ENCODE measurements around the gene LSAMP. TPM values are rescaled to one million over a fixed set of nuclear protein-coding genes. Genes with fewer than 3 reads are reported as not detected.

The LSAMP gene
- total and polyA plus RNA-seq, 9 of the 15 experiments (the other 6 are each of a cell fraction or from before 2014, with no cell fraction given): 0.09 to 0.11 TPM; not detected in 7

DNA sequence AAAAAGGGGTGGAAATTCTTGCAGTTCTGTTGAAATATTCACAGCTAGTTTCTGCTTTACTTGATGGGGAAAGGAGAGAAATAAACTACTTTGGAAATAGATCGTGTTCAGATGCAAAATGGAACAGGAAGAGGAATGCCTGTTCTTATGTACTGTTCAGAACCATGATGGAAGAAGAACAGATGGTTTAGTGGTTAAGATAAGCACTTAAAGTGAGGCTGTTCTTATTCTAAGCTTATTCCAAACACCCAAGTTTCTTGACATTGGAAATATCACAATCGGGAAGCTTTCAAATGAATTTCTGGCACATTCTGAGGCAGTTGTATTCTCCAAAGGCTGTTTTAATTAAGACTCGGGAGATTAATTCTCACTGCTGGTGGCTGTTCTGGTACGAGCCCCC lies 228.5 kb downstream of the LSAMP start:
- FAIRE-seq (no peak), DNase-seq (ENCODE audit: extremely low read depth in 1 of 4, low spot score in 3 of 4) (no peak), ATAC-seq (no peak)
- Histone ChIP-seq H3K9me1 (ENCODE audit: control insufficient read depth, insufficient read depth, low read length) (no peaks in the 10 kb centered on the region), H3K4me2 (ENCODE audit: insufficient read depth, low read length) (no peak overlapping the region), H3K27ac (ENCODE audit: extremely low read depth, low read depth, low read length) (no peak overlapping the region), H3K36me3 (ENCODE audit: control insufficient read depth, insufficient read depth, low read length) (no peaks in the 10 kb centered on the region), H3K79me2 (ENCODE audit: control insufficient read depth, insufficient read depth, low read length) (no peaks in the 10 kb centered on the region), H2AFZ (ENCODE audit: low read depth, low read length) (no peak overlapping the region), H3K9me3 (replicated peaks; ENCODE audit: control insufficient read depth, insufficient read depth, low read depth, low read length) (no peaks in the 10 kb centered on the region), H4K20me1 (replicated peaks; ENCODE audit: control insufficient read depth, insufficient read depth, low read length) (no peaks in the 10 kb centered on the region), H3K27me3 (ENCODE audit: control insufficient read depth in 2 of 2, insufficient read depth in 2 of 2, low read length in 2 of 2) (no peaks in the 10 kb centered on the region; a peak in 1 of 5 replicates), H3K4me1 (replicated peaks in 1 of 2; ENCODE audit: control insufficient read depth in 2 of 2, insufficient read depth in 2 of 2, low read length in 2 of 2) (no peaks in the 10 kb centered on the region), H3K9ac (ENCODE audit: insufficient read depth in 1 of 2, low read depth in 2 of 2, low read length in 2 of 2) (no peak overlapping the region), H3K4me3 (no peak overlapping the region)
- no peak for TF ChIP-seq MAZ (CRISPR knock-in tag; conservative IDR thresholded peaks at IDR 0.05 in 1 of 2, IDR thresholded peaks at IDR 0.05 in 1 of 2)
- TF ChIP-seq ZNF232 (CRISPR knock-in tag; IDR thresholded peaks at IDR 0.05): no peak
- no peak for TF ChIP-seq ZNF174 (CRISPR knock-in tag; IDR thresholded peaks at IDR 0.05)
- TF ChIP-seq, protein P1, sequence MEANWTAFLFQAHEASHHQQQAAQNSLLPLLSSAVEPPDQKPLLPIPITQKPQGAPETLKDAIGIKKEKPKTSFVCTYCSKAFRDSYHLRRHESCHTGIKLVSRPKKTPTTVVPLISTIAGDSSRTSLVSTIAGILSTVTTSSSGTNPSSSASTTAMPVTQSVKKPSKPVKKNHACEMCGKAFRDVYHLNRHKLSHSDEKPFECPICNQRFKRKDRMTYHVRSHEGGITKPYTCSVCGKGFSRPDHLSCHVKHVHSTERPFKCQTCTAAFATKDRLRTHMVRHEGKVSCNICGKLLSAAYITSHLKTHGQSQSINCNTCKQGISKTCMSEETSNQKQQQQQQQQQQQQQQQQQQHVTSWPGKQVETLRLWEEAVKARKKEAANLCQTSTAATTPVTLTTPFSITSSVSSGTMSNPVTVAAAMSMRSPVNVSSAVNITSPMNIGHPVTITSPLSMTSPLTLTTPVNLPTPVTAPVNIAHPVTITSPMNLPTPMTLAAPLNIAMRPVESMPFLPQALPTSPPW (CRISPR knock-in tag; IDR thresholded peaks at IDR 0.05): no peak
- TF ChIP-seq NR3C1 (CRISPR knock-in tag; IDR thresholded peaks at IDR 0.05): no peak
- TF ChIP-seq, protein P2, sequence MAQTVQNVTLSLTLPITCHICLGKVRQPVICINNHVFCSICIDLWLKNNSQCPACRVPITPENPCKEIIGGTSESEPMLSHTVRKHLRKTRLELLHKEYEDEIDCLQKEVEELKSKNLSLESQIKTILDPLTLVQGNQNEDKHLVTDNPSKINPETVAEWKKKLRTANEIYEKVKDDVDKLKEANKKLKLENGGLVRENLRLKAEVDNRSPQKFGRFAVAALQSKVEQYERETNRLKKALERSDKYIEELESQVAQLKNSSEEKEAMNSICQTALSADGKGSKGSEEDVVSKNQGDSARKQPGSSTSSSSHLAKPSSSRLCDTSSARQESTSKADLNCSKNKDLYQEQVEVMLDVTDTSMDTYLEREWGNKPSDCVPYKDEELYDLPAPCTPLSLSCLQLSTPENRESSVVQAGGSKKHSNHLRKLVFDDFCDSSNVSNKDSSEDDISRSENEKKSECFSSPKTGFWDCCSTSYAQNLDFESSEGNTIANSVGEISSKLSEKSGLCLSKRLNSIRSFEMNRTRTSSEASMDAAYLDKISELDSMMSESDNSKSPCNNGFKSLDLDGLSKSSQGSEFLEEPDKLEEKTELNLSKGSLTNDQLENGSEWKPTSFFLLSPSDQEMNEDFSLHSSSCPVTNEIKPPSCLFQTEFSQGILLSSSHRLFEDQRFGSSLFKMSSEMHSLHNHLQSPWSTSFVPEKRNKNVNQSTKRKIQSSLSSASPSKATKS (CRISPR knock-in tag; IDR thresholded peaks at IDR 0.05): no peak
- no peak for TF ChIP-seq MAX (CRISPR knock-in tag; IDR thresholded peaks at IDR 0.05)
- TF ChIP-seq SP2 (IDR thresholded peaks at IDR 0.05; ENCODE audit: extremely low read depth, low read depth, low read length, poor library complexity, severe bottlenecking): no peak
- no peak for TF ChIP-seq ASH1L (IDR thresholded peaks at IDR 0.05; ENCODE audit: borderline replicate concordance, low read depth, partially characterized antibody)
- no peak for TF ChIP-seq SP1 (CRISPR knock-in tag; IDR thresholded peaks at IDR 0.05)
- TF ChIP-seq HMGXB4 (CRISPR knock-in tag; IDR thresholded peaks at IDR 0.05): no peak
- TF ChIP-seq TBP (optimal IDR thresholded peaks at IDR 0.05; ENCODE audit: low read depth, low read length): no peak
- TF ChIP-seq HMG20A (CRISPR knock-in tag; conservative IDR thresholded peaks at IDR 0.05): no peak
- POLR2A ChIA-PET: interaction anchor here (0.8 kb wide), 1 partner anchor 16 kb away, joined by 3 read pairs; no protein-coding TSS in a partner anchor
- intact Hi-C loops (cut with micrococcal nuclease) (no loop called here), in situ Hi-C loops (cut with MboI) (no loop called here)
- CTCF ChIA-PET (ENCODE audit: low intra/inter-chr PET ratio): no interaction called here
- BruUV-seq (replicated peaks): no TSS peak
- 0% methylated on average over 4 of the region's 4 CpGs for WGBS (ENCODE audit: insufficient coverage, low coverage, missing lambda C conversion rate)
